Measurements from ENCODE around the gene SGIP1.

GRCh38 chr1:66613187-66613586 is 79.2 kb downstream of the SGIP1 start:
- no peak for TF ChIP-seq POLR2A (IDR thresholded peaks at IDR 0.05; ENCODE audit: low read depth, low read length)
- TF ChIP-seq POLR2AphosphoS5 (IDR thresholded peaks at IDR 0.05; ENCODE audit: low read depth, low read length): no peak
